IMR-90 (cell line): Measurements from ENCODE around the gene WHRN. TPM values are rescaled to one million over a fixed set of nuclear protein-coding genes. Genes with fewer than 3 reads are reported as not detected.

Experiments
- ATAC-seq: fragments of 200-7000 bp; cut with Tn5 transposase; 2 replicates; pipeline ENCODE4 v1.9.1; 2020; ENCODE audit warnings: low read depth, mild to moderate bottlenecking, moderate library complexity
- BruUV-seq: library from RNA; stranded (reverse); fragments of 400-500 nt; replicated peaks from 2 replicates; lab custom pipeline; 2021; lab: Mats Ljungman, UMichigan
- CTCF ChIA-PET: fragments of 300-600 bp; formaldehyde crosslinking; extraction: SDS; loops from one replicate; lab custom pipeline; 2021; ENCODE audit warnings: antibody characterized with exemption; lab: Yijun Ruan, JAX
- POLR2A ChIA-PET: fragments of 300-600 bp; sonication (Branson Sonifier 250); formaldehyde crosslinking; loops from one replicate; lab custom pipeline; 2022; ENCODE audit warnings: antibody characterized with exemption; ENCODE audit not compliant: unreplicated experiment; lab: Charles Lee
- DNase-seq: peaks from one replicate; pipeline ENCODE4 v3.0.0; 2013
- H2AFZ ChIP-seq: replicated peaks from 2 replicates; pipeline ENCODE3; 2013; ENCODE audit warnings: low read length, mild to moderate bottlenecking; ENCODE audit not compliant: poor library complexity
- H2AK5ac ChIP-seq: 2 replicates; pipeline ENCODE4 v1.6.1; 2013; ENCODE audit warnings: low read depth, low read length, inconsistent platforms
- H2AK9ac ChIP-seq: replicated peaks from 2 replicates; pipeline ENCODE3; 2013; ENCODE audit warnings: mild to moderate bottlenecking, low read depth, low read length, moderate library complexity; ENCODE audit not compliant: poor library complexity
- H2BK120ac ChIP-seq: 2 replicates; pipeline ENCODE4 v1.6.1; 2013; ENCODE audit warnings: low read depth, low read length, inconsistent platforms
- H2BK15ac ChIP-seq: 3 replicates; pipeline ENCODE4 v1.6.1; 2013; ENCODE audit warnings: low read depth, low read length, inconsistent platforms
- H2BK20ac ChIP-seq: 2 replicates; pipeline ENCODE4 v1.6.1; 2013; ENCODE audit warnings: low read depth, mild to moderate bottlenecking, inconsistent platforms, low read length, moderate library complexity
- H2BK5ac ChIP-seq: 2 replicates; pipeline ENCODE4 v1.6.1; 2013; ENCODE audit warnings: mild to moderate bottlenecking, low read depth, low read length, inconsistent platforms; ENCODE audit not compliant: poor library complexity, severe bottlenecking
- H3K14ac ChIP-seq: replicated peaks from 2 replicates; pipeline ENCODE4 v1.6.1; 2013; ENCODE audit warnings: low read depth, low read length, inconsistent platforms
- H3K18ac ChIP-seq: 2 replicates; pipeline ENCODE4 v1.6.1; 2013; ENCODE audit warnings: low read depth, low read length, control low read depth
- H3K23ac ChIP-seq: 2 replicates; pipeline ENCODE4 v1.6.1; 2013; ENCODE audit warnings: low read depth, low read length, inconsistent platforms
- H3K27ac ChIP-seq: 2 replicates; pipeline ENCODE4 v1.5.1; 2013; ENCODE audit warnings: mild to moderate bottlenecking, control low read depth, low read length; ENCODE audit not compliant: insufficient read depth
- H3K27me3 ChIP-seq: 2 replicates; pipeline ENCODE4 v1.6.1; 2013; ENCODE audit warnings: low read length; ENCODE audit not compliant: control insufficient read depth, insufficient read depth
- H3K36me3 ChIP-seq: 2 replicates; pipeline ENCODE4 v1.6.1; 2013; ENCODE audit warnings: low read length, mixed read lengths; ENCODE audit not compliant: control insufficient read depth, insufficient read depth
- H3K4ac ChIP-seq: 2 replicates; pipeline ENCODE4 v1.6.1; 2013; ENCODE audit warnings: low read depth, low read length, inconsistent platforms
- H3K4me1 ChIP-seq: 2 replicates; pipeline ENCODE4 v1.6.1; 2013; ENCODE audit warnings: low read length, mixed read lengths; ENCODE audit not compliant: control insufficient read depth, insufficient read depth
- H3K4me2 ChIP-seq: 2 replicates; pipeline ENCODE4 v1.6.1; 2013; ENCODE audit warnings: low read depth, mild to moderate bottlenecking, control low read depth, low read length, moderate library complexity
- H3K4me3 ChIP-seq: 2 replicates; pipeline ENCODE4 v1.5.1; 2013; ENCODE audit warnings: low read depth, mild to moderate bottlenecking, control low read depth, low read length, moderate library complexity; ENCODE audit not compliant: insufficient read depth
- H3K56ac ChIP-seq: 2 replicates; pipeline ENCODE4 v1.6.1; 2013; ENCODE audit warnings: low read length, inconsistent platforms; ENCODE audit not compliant: insufficient read depth; ENCODE audit errors: extremely low read depth
- H3K79me1 ChIP-seq, 2 experiments: 2 replicates each; pipeline ENCODE4 v1.6.1; 2013; ENCODE audit warnings: low read length in 2 of 2, inconsistent platforms in 1 of 2, low read depth in 1 of 2
- H3K9ac ChIP-seq: 2 replicates; pipeline ENCODE4 v1.6.1; 2013; ENCODE audit warnings: low read depth, low read length, control low read depth
- H3K9me1 ChIP-seq: 2 replicates; pipeline ENCODE4 v1.6.1; 2013; ENCODE audit warnings: low read length, inconsistent platforms; ENCODE audit not compliant: insufficient read depth
- H3K9me3 ChIP-seq: 2 replicates; pipeline ENCODE4 v1.6.1; 2013; ENCODE audit warnings: low read length; ENCODE audit not compliant: control insufficient read depth, insufficient read depth
- H4K20me1 ChIP-seq: 2 replicates; pipeline ENCODE4 v1.6.1; 2013; ENCODE audit warnings: low read length, inconsistent platforms; ENCODE audit not compliant: insufficient read depth
- H4K5ac ChIP-seq: 2 replicates; pipeline ENCODE4 v1.6.1; 2013; ENCODE audit warnings: mild to moderate bottlenecking, low read depth, low read length, control low read depth
- H4K8ac ChIP-seq, 2 experiments: 2 replicates each; pipeline ENCODE4 v1.6.1; 2013; ENCODE audit warnings: low read depth in 2 of 2, low read length in 2 of 2, control low read depth in 1 of 2, inconsistent platforms in 1 of 2
- H4K91ac ChIP-seq: 2 replicates; pipeline ENCODE4 v1.6.1; 2013; ENCODE audit warnings: low read depth, low read length, inconsistent platforms; ENCODE audit not compliant: insufficient read depth
- BHLHE40 ChIP-seq: fragments of 150-350 bp; IDR thresholded peaks from 2 replicates; pipeline ENCODE4 v1.6.1; 2016; ENCODE audit warnings: mild to moderate bottlenecking, low read depth, low read length
- CEBPB ChIP-seq: IDR thresholded peaks from 2 replicates; pipeline ENCODE4 v1.6.1; 2012; ENCODE audit warnings: low read depth, low read length, improper control_type of control experiment
- CHD1 ChIP-seq: IDR thresholded peaks from 2 replicates; pipeline ENCODE4 v1.6.1; 2012; ENCODE audit warnings: low read depth, low read length, improper control_type of control experiment
- CTCF ChIP-seq: conservative IDR thresholded peaks from 2 replicates; pipeline ENCODE4 v1.5.1; 2012; ENCODE audit warnings: mild to moderate bottlenecking, low read depth, low read length, improper control_type of control experiment
- MAZ ChIP-seq: IDR thresholded peaks from 2 replicates; pipeline ENCODE4 v1.6.1; 2012; ENCODE audit warnings: low read depth, mild to moderate bottlenecking, low read length, improper control_type of control experiment, moderate library complexity, borderline replicate concordance
- MXI1 ChIP-seq: IDR thresholded peaks from 2 replicates; pipeline ENCODE4 v1.6.1; 2012; ENCODE audit warnings: low read depth, mild to moderate bottlenecking, low read length, moderate library complexity, borderline replicate concordance
- NFE2L2 ChIP-seq: fragments of 150-350 bp; IDR thresholded peaks from 2 replicates; pipeline ENCODE4 v1.6.1; 2016; ENCODE audit warnings: low read depth, mild to moderate bottlenecking, low read length
- POLR2A ChIP-seq: IDR thresholded peaks from 2 replicates; pipeline ENCODE4 v1.6.1; 2012; ENCODE audit warnings: mild to moderate bottlenecking, low read depth, low read length
- RAD21 ChIP-seq: IDR thresholded peaks from 2 replicates; pipeline ENCODE4 v1.6.1; 2012; ENCODE audit warnings: low read length, improper control_type of control experiment
- RCOR1 ChIP-seq: IDR thresholded peaks from 2 replicates; pipeline ENCODE4 v1.6.1; 2012; ENCODE audit warnings: mild to moderate bottlenecking, low read length, improper control_type of control experiment; ENCODE audit not compliant: insufficient replicate concordance
- SMC3 ChIP-seq: fragments of 150-350 bp; IDR thresholded peaks from 2 replicates; pipeline ENCODE4 v1.6.1; 2016; ENCODE audit warnings: low read depth, mild to moderate bottlenecking, antibody characterized with exemption, low read length, moderate library complexity
- WGBS, 2 experiments: methylation state at CpG; one replicate each; pipeline versions ENCODE4 v1.1.5 to v1.1.7; 2013; ENCODE audit warnings: missing lambda C conversion rate in 2 of 2; ENCODE audit not compliant: insufficient read length in 1 of 2; ENCODE audit errors: extremely low coverage in 2 of 2; 5-methylcytosine and 5-hydroxymethylcytosine counted together
- dilution Hi-C: fragments of 300-500 bp; cut with HindIII; formaldehyde crosslinking; loops from one replicate; pipeline ENCODE4 v1.14.3; 2018; ENCODE audit warnings: low sequenced_read_pairs; ENCODE audit not compliant: unreplicated experiment
- in situ Hi-C: fragments of 300-500 bp; cut with MboI; formaldehyde crosslinking; loops from 3 replicates; pipeline ENCODE4 v1.14.3; 2019; ENCODE audit warnings: low sequenced_read_pairs, inconsistent platforms, mixed read lengths
- intact Hi-C: fragments of 100-400 bp; cut with micrococcal nuclease; formaldehyde crosslinking; loops from 2 replicates; pipeline ENCODE4 v1.10.0; 2022
- polyA plus RNA-seq, 3 experiments: library from polyadenylated mRNA; depleted of rRNA; stranded (reverse); fragments of >200 nt; gene quantifications; 2 replicates each; pipeline ENCODE4 v1.2.3, GENCODE V29; 2012; ENCODE audit warnings: low replicate concordance in 1 of 3
- total RNA-seq: library from RNA; depleted of rRNA; stranded (reverse); fragments of >200 nt; gene quantifications from 2 replicates; pipeline ENCODE4 v1.2.3, GENCODE V29; 2012

Gene WHRN
- total and polyA plus RNA-seq, 2 of the 4 experiments (the other 2 are of a cell fraction): 0.18 to 2.6 TPM

GRCh38 chr9:114409103-114409780, 96.0 kb downstream of the WHRN start:
- H3K79me1 ChIP-seq: no peaks in the 10 kb centered on the region
- 0 out of 2 replicates have a peak overlapping the region, but pooled peaks have one; percentile 11 for H2AK5ac ChIP-seq
- no peak overlapping the region for H4K8ac ChIP-seq
- no peak overlapping the region for H3K4me2 ChIP-seq
- no peak overlapping the region for H3K23ac ChIP-seq
- H4K91ac ChIP-seq: no peak overlapping the region
- in situ Hi-C loops (loop anchor here (5.0 to 10.0 kb wide), 3 partner anchors 238 to 496 kb away; no protein-coding TSS in a partner anchor), intact Hi-C loops (loop anchor here (5.0 to 10.0 kb wide), 3 partner anchors 178 to 496 kb away; partner anchors contain the start of gene ATP6V1G1), dilution Hi-C loops (no loop called here)
- H3K4ac ChIP-seq: no peak overlapping the region
- CTCF ChIA-PET: interaction anchor here (0.9 to 1.2 kb wide), 2 partner anchors 8 to 244 kb away, joined by 3 read pairs; no protein-coding TSS in a partner anchor
- peaks cover 8% of the 10 kb centered on the region; the same call in 1 of the 2 replicates for H3K27me3 ChIP-seq
- peaks cover 5% of the 10 kb centered on the region; the same call in 1 of the 2 replicates for H3K4me1 ChIP-seq
- H3K14ac ChIP-seq: no peak overlapping the region
- H4K5ac ChIP-seq: no peak overlapping the region
- H2AFZ ChIP-seq: peak overlapping the region; percentile 59
- WGBS, 2 experiments: 80% methylated on average over 4 of the region's 11 CpGs; no CpG with 5 or more reads in 1 of the 2 experiments
- H3K18ac ChIP-seq: no peak overlapping the region
- no peaks in the 10 kb centered on the region for H3K9me3 ChIP-seq
- peak; percentile 60 for DNase-seq
- no peak overlapping the region for H2AK9ac ChIP-seq
- H3K9me1 ChIP-seq: peaks cover 3% of the 10 kb centered on the region; the same call in 1 of the 2 replicates
- no peak overlapping the region for H2BK5ac ChIP-seq
- POLR2A ChIA-PET: no interaction called here
- no TSS peak for BruUV-seq
- no peak overlapping the region for H2BK20ac ChIP-seq
- no peak overlapping the region for H2BK15ac ChIP-seq
- ATAC-seq: no peak
- no peak overlapping the region for H3K4me3 ChIP-seq
- no peaks in the 10 kb centered on the region for H3K36me3 ChIP-seq
- TF ChIP-seq CHD1: no peak
- TF ChIP-seq BHLHE40: no peak
- no peak for TF ChIP-seq CEBPB
- no peak for TF ChIP-seq NFE2L2
- no peak for TF ChIP-seq MXI1
- TF ChIP-seq CTCF: no peak
- no peak for TF ChIP-seq RCOR1
- no peak for TF ChIP-seq SMC3
- no peak for TF ChIP-seq RAD21
- TF ChIP-seq POLR2A: no peak
- no peak for TF ChIP-seq MAZ
- 0 out of 2 replicates have a peak, but pooled peaks cover 4% of the 10 kb centered on the region for H4K20me1 ChIP-seq
- no peak overlapping the region for H3K56ac ChIP-seq
- H2BK120ac ChIP-seq: no peak overlapping the region
- no peak overlapping the region for H3K9ac ChIP-seq
- H3K27ac ChIP-seq: no peak overlapping the region
